Skeletal muscle tissue (tissue), 4 donors: ENCODE data around the gene ROCK2. TPM values are rescaled to one million over a fixed set of nuclear protein-coding genes. Genes with fewer than 3 reads are reported as not detected.
A peak's percentile ranks its signal among the peaks of the same experiment; 100 is the strongest.

Source experiments
- H3K27ac ChIP-seq: one replicate; pipeline ENCODE4 v1.7.0; 2013; ENCODE audit warnings: mild to moderate bottlenecking, low read depth, low read length, inconsistent platforms
- H3K27me3 ChIP-seq, 3 donors: one replicate each; pipeline ENCODE4 v1.7.0; 2013; ENCODE audit warnings: low read length in 3 of 3; ENCODE audit not compliant: control insufficient read depth in 3 of 3, insufficient read depth in 3 of 3
- H3K36me3 ChIP-seq, 3 donors: one replicate each; pipeline ENCODE4 v1.7.0; 2013; ENCODE audit warnings: low read length in 3 of 3; ENCODE audit not compliant: control insufficient read depth in 3 of 3, insufficient read depth in 3 of 3
- H3K4me1 ChIP-seq, 3 donors: one replicate each; pipeline ENCODE4 v1.7.0; 2013; ENCODE audit warnings: low read length in 3 of 3, mild to moderate bottlenecking in 3 of 3; ENCODE audit not compliant: control insufficient read depth in 3 of 3, insufficient read depth in 3 of 3
- H3K4me3 ChIP-seq, 3 donors: one replicate each; pipeline ENCODE4 v1.7.0; 2013; ENCODE audit warnings: low read length in 3 of 3
- H3K9ac ChIP-seq, 3 donors: one replicate each; pipeline ENCODE4 v1.7.0; 2013; ENCODE audit warnings: low read length in 3 of 3, mild to moderate bottlenecking in 3 of 3, moderate library complexity in 2 of 3, low read depth in 1 of 3
- H3K9me3 ChIP-seq, 3 donors: one replicate each; pipeline ENCODE4 v1.7.0; 2013; ENCODE audit warnings: low read length in 3 of 3; ENCODE audit not compliant: control insufficient read depth in 3 of 3
- total RNA-seq: library from RNA; depleted of rRNA; stranded (reverse); fragments of >200 nt; gene quantifications from one replicate; pipeline ENCODE4 v1.2.3, GENCODE V29; 2014
- donor health status: Osteomylitis.

Gene ROCK2
- total RNA-seq, 1 donor from 2014 or later = 37.1 TPM

GRCh38 chr2:11355194-11356053, 11.0 kb upstream of the ROCK2 start:
- Histone ChIP-seq H3K4me3 (no peak overlapping the region), H3K9me3 (no peaks in the 10 kb centered on the region), H3K27me3 (no peaks in the 10 kb centered on the region), H3K36me3 (no peaks in the 10 kb centered on the region), H3K27ac (no peak overlapping the region), H3K4me1 (peaks cover 11 to 29% (median 25%) of the 10 kb centered on the region in 3 donors), H3K9ac (no peak overlapping the region)

GRCh38 chr2:11354363-11355154, 10.1 kb upstream of the ROCK2 start:
- Histone ChIP-seq H3K4me1 (peaks cover 11 to 29% (median 25%) of the 10 kb centered on the region in 3 donors), H3K4me3 (no peak overlapping the region), H3K27me3 (no peaks in the 10 kb centered on the region), H3K36me3 (no peaks in the 10 kb centered on the region), H3K9ac (no peak overlapping the region), H3K9me3 (no peaks in the 10 kb centered on the region), H3K27ac (no peak overlapping the region)

GRCh38 chr2:11352781-11353537, 8.5 kb upstream of the ROCK2 start:
- Histone ChIP-seq H3K27me3 (no peaks in the 10 kb centered on the region), H3K27ac (no peak overlapping the region), H3K36me3 (no peaks in the 10 kb centered on the region), H3K9ac (no peak overlapping the region), H3K4me1 (peaks cover 11 to 21% (median 19%) of the 10 kb centered on the region in 3 donors), H3K9me3 (no peaks in the 10 kb centered on the region), H3K4me3 (no peak overlapping the region)

GRCh38 chr2:11348209-11348749, 3.8 kb upstream of the ROCK2 start:
- Histone ChIP-seq H3K4me1 (peaks cover 3% of the 10 kb centered on the region in 3 donors), H3K36me3 (no peaks in the 10 kb centered on the region), H3K27ac (no peak overlapping the region), H3K9ac (no peak overlapping the region), H3K27me3 (no peaks in the 10 kb centered on the region), H3K9me3 (no peaks in the 10 kb centered on the region), H3K4me3 (no peak overlapping the region)

- Histone ChIP-seq H3K27me3 (no peaks in the 10 kb centered on the region), H3K36me3 (no peaks in the 10 kb centered on the region), H3K27ac (no peak overlapping the region), H3K4me3 (no peak overlapping the region), H3K4me1 (peaks cover 3 to 9% (median 8%) of the 10 kb centered on the region in 3 donors), H3K9me3 (no peaks in the 10 kb centered on the region), H3K9ac (no peak overlapping the region)
Observed at GRCh38 chr2:11347403-11347959, 3.0 kb upstream of the ROCK2 start.

- Histone ChIP-seq H3K4me1 (peaks cover 3 to 22% (median 14%) of the 10 kb centered on the region in 3 donors), H3K27ac (peak overlapping the region; percentile 98), H3K27me3 (no peaks in the 10 kb centered on the region), H3K9me3 (no peaks in the 10 kb centered on the region), H3K4me3 (no peak overlapping the region), H3K9ac (no peak overlapping the region), H3K36me3 (no peaks in the 10 kb centered on the region)
Observed at GRCh38 chr2:11346023-11346482, 1.6 kb upstream of the ROCK2 start.

GRCh38 chr2:11344956-11345677, 681 bp upstream of the ROCK2 start:
- H3K9ac ChIP-seq = peak overlapping the region; percentile 95 to 98 (median 96)
- H3K27me3 ChIP-seq = no peaks in the 10 kb centered on the region
- no peaks in the 10 kb centered on the region for H3K36me3 ChIP-seq
- H3K4me3 ChIP-seq = peak overlapping the region; percentile 76 to 82 (median 81)
- peaks cover 3 to 31% (median 16%) of the 10 kb centered on the region in 3 donors for H3K4me1 ChIP-seq
- peak overlapping the region; percentile 98 for H3K27ac ChIP-seq
- H3K9me3 ChIP-seq = no peaks in the 10 kb centered on the region

- Histone ChIP-seq H3K27me3 (no peaks in the 10 kb centered on the region), H3K9ac (peak overlapping the region; percentile 77 to 94 (median 87)), H3K4me1 (peaks cover 3 to 35% (median 16%) of the 10 kb centered on the region in 3 donors), H3K27ac (peak overlapping the region; percentile 98), H3K36me3 (no peaks in the 10 kb centered on the region), H3K9me3 (no peaks in the 10 kb centered on the region), H3K4me3 (peak overlapping the region; percentile 91 to 98 (median 92))
Observed at GRCh38 chr2:11343650-11344341, 640 bp downstream of the ROCK2 start.
